GM19099 (cell line): Measurements from ENCODE around the gene C16orf95.

Experiments
- POLR2A ChIP-seq: IDR thresholded peaks from 3 replicates; pipeline ENCODE4 v1.6.1; 2011; ENCODE audit warnings: low read depth; ENCODE audit not compliant: insufficient read length; ENCODE audit errors: extremely low read depth

The C16orf95 gene

DNA sequence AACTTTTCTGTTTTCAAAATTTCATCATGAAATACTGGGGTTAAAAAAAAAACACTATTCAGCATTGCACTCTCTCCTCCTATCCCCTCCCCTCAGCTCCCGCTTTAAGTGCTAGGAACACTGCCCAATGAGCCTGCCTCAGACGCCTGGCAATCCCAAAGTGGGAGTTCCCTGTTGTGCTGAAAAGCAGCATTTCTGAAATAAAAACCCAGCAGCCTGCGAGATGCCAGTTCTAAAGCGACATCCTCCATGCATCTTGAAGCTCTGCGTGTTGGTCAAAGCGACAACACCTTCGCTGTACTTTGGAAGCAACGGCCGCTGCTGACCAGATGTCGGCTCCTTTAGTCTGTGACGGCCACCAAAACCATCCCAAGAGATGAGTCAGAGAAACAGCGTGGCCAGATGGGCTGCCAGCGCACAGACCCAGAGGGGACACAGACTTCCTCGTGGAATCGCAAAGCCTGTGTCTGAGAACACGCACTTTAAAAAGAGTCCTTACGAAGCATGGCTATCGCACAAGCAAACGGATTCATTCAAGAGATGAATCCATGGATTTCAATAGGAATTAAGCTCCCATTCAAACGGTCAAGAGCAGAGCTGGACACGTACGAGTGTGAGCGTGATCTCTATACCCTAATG is 33.6 kb upstream of the C16orf95 start:
- TF ChIP-seq POLR2A = no peak

DNA sequence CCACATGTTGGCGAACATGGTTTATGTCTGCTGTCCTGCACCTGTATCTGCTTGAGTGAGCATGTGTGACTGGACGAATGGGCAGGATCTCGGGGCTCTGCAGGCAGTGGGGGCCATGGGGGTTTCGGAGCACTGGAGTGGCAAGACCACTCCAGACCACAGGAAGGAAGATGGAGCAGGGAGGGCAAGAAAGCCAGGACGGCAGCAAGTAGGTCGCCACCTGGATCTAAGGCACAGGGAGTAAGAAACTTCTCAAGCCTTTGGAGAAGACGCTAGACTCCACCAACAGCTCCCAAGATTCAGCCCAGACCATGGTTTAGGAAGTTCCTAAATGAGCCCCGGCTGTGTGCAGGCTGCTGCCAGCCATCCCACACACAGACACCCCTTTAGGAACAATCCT is 32.8 kb upstream of the C16orf95 start:
- no peak for TF ChIP-seq POLR2A

DNA sequence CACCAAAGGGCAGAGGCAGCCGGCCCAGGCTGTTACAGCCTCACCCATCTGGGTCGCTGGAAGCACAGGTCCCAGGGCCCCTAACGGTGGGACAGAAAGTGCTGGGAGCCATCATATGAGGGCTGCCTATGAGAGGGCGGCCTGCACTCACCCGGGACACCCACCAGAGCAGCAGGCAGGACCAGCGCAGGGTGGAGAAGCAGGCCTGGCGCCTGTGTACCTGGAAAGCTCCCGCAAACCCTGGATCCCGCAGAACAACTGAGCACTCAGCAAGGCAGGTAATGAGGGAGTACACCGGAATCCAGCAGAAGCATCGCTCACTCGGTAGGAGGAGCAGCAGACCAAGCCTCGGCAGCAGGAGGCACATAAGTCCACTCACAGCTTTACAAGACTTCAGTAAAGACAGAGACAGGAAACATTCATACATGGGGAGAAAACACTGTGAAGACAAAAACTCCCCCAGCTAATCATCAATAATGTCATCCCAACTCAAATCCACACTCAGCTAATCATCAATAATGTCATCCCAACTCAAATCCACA is 31.5 kb upstream of the C16orf95 start:
- no peak for TF ChIP-seq POLR2A

DNA sequence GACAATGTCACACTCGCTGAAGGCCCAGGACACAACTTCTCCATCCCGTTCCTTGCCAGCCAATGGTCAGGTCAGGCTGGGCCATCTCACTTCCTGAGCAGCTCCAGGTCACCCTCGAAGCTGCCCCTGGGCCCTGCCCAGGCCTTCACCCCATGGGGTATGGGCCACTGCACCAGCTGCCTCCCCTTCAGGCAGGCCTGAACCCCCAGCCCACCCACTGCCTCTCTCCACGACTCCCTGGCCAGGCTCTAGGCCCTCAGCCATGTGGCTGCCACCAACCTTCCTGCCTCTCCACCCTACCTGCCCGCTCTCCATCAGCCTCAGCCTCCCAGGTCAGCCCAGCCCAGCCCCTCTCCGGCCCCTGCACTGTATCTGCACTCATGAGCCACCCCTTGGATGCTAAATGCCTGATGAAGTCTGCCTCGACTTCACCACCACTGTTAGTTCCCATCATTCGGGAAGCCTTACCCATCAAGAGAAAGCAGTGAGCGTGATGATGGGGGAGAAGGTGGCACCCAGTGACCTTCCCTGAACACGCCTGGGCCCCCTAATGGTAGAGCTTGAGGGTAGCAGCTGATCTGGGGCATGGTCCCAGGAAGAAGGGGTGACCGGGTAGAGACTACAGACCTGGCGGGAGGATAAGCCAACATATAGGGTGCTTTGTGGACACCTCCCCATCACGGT is 30.9 kb upstream of the C16orf95 start:
- TF ChIP-seq POLR2A = no peak

DNA sequence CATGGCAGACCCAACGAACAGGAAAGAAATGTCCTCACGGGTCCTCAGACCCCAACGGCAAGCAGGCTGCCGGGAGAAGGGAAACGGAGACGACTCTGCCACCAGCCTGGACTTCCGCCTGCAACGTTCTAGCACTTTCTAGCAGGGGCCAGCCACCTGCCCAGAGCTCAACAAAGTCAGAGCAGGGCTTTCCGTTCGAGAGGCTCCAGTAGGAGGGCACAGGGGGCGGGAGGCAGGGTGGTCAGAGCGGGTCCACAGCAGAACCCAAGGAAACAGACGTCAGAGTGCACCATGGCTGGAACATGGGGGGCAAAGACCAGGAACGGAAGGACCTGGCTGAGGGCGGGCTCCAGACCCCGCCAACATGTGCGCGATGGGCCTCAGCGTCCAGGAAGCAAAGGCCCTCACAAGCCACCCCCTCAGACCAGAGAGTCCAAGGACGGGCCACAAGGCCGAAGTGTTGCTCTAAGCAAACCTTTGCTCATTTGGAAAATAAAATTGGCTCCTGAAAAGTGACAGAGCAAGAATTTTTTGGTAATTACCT is 29.4 kb upstream of the C16orf95 start:
- no peak for TF ChIP-seq POLR2A

DNA sequence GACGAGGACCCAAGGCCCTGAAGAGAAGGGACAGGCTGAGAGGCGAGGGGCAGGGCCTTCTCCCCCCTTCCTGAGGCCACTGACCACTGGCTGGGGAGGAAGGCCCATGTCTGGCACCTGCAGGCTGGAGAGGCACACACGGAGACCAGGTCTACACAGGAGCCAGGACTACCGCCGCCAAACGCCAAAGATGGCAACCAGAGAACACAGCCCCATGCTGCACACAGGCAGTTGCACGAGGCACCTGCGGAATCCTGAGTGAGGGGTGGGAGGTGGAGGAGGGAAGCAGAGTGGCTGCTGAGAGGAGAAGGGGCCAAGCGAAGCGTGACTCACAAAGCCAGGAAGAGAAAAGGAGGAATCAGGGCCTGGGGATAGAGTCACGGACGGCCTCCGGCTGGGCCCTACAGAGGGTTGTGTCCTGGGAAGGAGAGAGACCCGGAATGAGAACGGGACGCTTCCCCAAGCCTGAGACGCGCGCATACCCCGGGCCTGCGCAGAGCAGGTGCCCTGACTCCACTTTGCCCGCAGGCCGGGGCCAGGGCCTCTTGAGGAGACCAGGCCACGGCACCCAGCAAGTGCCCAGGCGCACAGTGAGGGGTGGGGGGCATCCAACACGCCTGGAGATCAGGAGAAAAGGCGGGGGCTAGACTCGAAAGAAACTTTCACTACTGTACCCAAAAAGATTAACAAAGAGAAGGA is 28.7 kb upstream of the C16orf95 start:
- TF ChIP-seq POLR2A = no peak

DNA sequence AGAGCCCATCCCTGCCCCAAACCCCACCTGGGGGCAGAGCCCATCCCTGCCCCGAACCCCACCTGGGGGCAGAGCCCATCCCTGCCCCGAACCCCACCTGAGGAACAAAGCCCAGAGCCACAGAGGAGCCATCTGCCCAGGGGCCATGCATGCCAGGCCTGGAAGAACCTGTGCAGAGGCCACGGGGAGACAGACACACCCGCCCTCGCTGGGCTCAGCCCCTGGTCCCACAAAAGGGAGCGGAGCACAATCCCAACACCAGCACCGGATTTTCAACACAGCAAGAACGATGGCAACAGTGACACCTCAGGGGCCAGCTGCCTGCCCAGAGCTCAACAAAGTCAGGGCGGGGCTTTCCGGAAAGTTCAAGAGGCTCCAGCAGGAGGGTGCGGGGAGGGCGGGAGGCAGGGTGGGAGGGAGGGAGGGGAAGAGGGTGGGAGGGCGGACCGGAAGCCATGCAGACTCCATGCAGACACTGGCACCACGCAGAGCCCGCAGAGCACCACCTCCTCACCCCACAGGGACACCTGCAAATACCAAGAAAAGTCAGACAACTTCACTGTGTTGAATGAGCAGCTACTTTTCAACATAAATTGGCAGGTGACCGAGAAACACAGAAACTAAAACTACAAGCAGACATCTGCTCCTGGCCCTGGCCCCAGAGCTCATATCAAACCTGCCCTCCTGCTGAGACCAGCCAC is 27.9 kb upstream of the C16orf95 start:
- TF ChIP-seq POLR2A = no peak

DNA sequence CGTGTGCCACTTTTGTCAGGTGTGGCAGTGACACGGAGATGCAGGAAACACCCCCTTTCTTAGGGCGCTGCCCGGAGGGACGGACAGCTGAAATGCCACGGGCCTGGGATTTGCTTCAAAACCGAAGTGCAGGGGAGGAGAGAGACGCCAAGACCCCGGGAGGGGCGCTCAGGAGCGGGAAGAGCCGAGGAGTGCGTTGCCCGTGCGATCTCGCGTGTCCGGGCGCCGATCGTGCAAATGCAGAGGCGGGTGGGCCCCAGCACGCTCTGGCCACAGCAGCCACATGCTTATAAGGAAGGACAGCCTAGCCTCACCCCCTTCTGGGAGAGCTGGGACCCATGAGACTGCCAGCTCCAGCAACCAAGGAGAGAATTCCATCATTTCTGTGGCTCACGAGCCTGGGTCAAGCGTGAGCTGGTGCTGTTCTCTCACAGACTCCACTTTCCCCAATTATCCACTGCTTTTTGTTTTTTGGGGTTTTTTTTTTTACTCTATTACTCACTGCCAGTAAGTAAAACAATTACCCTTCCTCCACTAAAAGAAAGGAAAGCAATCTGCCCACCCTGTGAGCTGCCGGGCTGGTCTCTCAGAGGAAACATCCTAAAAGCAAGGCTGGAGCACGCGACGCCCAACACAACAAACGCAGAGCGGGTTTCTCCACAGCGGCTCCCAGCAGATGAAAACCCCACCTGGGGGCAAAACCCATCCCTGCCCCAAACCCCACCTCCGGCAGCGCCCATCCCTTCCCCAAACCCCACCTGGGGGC is 27.2 kb upstream of the C16orf95 start:
- TF ChIP-seq POLR2A = no peak

DNA sequence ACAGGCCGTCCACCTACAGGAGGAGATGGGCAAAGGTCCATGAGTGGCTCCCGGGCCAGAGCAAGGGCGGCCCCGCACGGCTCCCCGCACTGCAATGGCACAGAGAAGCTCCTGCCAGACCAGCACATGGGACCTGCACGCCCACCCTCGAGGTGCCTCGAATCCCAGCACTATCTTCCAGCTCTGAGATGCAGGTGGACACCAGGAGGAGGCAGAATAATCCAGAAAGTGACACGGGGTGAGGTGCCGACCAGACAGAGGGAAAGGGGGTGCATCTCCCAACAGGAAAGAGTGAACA is 26.5 kb upstream of the C16orf95 start:
- no peak for TF ChIP-seq POLR2A

DNA sequence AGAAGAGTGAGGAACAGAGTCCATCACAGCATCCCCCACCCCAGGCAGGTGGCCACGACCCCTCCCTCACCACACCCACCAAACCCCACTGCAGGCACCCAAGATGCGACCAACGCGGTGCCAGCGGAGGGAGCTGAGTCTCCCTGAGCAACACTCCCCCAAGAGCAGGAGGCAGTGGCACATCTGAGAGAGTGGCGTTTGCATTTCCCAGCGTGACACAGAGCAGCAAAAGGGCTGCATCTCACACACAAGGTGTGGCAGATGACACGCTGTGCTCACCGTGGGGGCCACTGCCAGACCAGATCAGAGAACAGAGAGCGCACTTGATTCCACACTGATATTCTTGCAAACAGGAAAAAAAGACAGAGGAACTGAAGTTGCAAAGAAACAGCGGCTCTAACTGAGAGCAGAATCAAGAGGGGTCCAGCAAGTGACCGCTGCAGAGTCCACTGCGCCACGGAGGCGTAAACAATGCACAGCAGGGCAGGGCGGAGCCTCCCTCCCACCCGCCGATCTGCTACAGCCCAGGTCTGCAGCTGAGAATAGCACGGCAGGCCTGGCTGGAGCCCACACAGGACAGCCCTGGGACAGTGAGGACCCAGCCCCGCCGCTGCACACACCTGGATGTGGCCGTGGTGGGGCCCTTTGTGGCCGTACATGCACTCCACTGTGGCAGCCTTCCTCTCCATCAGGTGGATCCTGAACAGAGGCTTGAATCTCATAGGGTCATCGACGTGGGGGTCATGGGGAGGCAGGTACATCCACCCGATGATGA is 26.0 kb upstream of the C16orf95 start:
- TF ChIP-seq POLR2A = no peak

DNA sequence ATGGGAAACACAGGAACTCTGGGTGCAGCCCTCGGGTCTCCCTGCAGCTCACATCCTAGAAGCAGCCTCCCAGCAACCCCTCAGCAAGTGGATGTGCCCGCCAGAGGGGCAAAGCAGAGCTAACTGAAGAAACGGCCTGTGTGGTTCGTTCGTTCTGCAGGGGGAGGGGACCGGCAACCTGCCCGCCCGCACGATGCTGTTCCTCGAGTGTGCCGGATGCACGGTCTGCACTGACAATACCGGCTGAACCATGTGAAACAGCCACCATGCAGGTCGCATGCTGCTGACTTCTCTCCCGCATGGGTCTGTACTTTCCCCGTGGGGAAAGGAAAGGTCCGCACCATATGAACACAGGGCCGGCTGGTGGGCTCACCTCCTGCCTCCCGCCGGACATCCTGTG is 25.3 kb upstream of the C16orf95 start:
- TF ChIP-seq POLR2A = no peak

DNA sequence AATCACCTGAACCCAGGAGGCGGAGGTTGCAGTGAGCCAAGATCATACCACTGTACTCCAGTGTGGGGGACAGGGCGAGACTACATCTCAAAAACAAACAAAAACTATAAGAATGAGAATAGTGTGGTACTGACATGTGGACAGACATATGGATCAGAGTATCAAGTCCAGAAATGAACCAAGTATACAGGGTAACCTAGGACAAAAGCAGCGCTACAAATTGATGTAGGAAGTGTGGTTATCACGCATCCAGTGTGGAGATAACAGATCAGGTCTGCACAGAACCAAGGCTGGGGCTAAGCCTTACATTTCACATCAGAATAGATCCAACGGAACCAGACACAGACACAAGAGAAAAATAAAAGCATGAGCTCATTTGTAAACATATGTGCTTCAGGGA is 23.0 kb upstream of the C16orf95 start:
- no peak for TF ChIP-seq POLR2A

DNA sequence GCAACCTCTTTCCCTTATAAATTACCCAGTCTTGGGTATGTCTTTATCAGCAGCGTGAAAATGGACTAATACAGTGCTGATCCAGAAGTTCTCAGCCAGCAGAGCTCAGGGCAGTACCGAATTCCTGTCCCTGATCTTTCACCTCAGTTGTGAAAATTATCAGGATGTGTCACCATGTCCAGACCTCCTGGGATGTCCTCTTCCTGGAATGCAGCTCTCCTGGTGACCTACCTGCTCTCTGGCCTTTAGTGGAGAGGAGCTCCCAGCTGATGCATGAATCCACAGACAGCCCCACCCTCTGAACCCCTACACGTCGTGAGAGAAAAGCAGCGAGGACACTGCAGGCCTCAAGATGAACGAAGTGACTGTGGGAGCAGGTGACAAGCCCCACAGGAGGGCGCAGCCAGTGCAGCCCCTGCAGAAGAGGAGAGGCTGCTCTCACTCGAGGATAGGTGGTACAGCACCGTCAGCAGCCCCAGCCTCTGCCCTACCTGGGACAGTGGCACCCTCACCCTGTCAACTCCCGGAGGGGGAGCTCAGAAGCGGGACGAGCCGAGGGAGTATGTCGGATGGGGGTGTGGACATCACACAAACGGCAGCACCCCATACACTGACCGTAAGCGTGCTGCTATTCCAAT is 22.0 kb upstream of the C16orf95 start:
- TF ChIP-seq POLR2A = no peak
